Measurements from ENCODE around the gene BMP7. TPM values are rescaled to one million over a fixed set of nuclear protein-coding genes. Genes with fewer than 3 reads are reported as not detected.

The BMP7 gene
- polyA plus RNA-seq, 3 donors = 73.3 to 102 (median 94.0) TPM

DNA sequence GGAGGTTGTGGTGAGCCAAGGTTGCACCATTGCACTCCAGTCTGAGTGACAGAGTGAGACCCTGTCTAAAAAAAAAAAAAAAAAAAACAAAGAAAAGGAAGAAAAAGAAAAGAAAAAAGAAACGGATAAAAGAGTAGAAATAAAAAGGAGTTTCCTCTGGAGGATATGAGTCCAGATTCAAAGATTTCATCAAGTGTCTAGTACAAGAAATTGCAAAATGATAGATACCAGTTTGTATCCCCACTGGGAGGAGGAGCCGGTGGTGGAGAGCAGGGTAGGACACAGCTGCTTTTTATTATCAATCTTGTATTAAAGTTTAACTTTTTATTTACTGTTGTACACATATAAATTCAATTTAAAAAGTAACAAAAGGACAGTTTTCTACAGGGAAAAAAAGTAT is 113.9 kb downstream of the BMP7 start:
- DNase-seq (ENCODE audit: extremely low read depth in 1 of 11, low read depth in 9 of 11, low spot score in 4 of 11) = no peak

DNA sequence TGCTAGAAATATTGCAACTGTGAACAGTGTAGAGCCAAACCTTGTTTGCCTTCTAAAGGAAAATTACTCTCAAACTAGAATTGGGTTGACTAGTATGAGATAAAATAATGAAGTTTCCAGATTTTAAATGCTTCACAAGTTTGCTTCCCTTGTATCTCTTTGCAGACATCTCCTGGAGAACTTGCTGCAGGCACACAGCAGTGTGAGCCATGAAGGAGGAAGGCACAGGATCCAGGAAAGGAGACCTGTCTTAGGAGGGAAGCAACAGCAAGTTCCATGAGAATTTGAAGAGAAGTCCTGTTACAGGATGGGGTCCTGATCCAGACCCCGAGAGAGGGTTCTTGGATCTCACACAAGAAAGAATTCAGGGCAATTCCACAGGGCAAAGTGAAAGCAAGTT is 115.9 kb downstream of the BMP7 start:
- DNase-seq (ENCODE audit: extremely low read depth in 1 of 11, low read depth in 9 of 11, low spot score in 4 of 11) = no peak

DNA sequence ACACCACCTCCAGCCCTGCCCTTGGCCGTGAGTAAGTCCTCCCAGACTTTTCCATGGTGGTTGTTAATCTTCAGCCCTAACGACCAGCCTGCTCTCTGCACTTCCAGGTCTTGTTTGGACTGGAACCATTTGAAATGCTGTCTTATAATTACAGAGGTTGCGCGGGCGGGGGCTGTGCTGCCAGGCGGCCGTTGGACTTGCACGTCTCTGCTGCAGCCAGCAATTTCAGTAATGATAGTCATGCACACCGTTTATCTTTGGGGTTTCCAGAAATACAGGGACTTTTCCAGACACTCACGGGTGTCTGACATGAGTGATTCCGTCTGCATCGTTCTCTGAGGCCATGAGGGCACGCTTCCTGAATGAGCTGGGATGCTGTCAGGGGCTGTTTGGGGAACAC is 118.2 kb downstream of the BMP7 start:
- peak in 2 of 11 donors; percentile 25 to 46 for DNase-seq (ENCODE audit: extremely low read depth in 1 of 11, low read depth in 9 of 11, low spot score in 4 of 11)

- no peak for DNase-seq (ENCODE audit: extremely low read depth in 1 of 11, low read depth in 9 of 11, low spot score in 4 of 11)
Measured at GRCh38 chr20:57147185-57147584, 119.3 kb downstream of the BMP7 start.

- DNase-seq (ENCODE audit: extremely low read depth in 1 of 11, low read depth in 9 of 11, low spot score in 4 of 11) = no peak
Measured at GRCh38 chr20:57146155-57146554, 120.3 kb downstream of the BMP7 start.

- DNase-seq (ENCODE audit: extremely low read depth in 1 of 11, low read depth in 9 of 11, low spot score in 4 of 11) = no peak
Measured at GRCh38 chr20:57145089-57145631, 121.3 kb downstream of the BMP7 start.

DNA sequence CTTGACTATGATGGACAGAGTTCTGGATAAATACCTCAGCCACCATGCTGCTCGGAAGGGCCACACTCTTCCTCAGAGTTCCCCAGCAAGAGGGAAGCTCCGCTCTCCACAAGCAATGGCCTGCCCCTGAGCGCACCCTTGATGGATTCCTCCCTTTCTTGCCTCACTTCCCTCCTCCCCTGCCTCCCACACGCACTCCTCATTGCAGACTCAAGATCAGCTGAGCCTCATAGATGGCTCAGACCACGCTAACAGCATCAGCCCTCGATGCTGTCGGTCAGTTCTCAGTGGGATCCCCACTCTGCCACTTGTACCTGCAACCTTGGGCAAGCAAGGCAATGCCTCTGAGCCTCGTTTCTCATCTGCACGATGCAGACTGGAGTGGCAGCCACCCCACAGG is 123.3 kb downstream of the BMP7 start:
- DNase-seq (ENCODE audit: extremely low read depth in 1 of 11, low read depth in 9 of 11, low spot score in 4 of 11) = no peak

DNA sequence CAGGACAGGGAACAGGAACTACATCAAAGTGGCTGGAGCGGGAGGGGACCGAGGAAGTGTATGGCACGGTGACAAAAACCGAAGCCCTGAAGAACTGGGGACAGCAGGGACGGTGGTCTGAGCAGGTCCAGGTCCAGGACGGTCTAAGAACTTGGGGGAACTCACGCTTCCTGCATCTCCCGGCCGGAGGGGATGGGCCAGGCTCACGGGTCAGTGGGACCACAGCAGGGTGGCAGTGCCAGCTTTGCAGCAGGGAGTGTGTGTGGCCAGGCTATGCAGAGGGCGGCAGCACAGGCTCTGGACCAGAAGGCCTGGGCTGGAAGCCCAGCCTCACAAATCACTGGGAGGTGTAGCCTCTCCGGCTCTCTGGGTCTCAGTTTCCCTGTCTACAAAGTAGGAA is 123.8 kb downstream of the BMP7 start:
- no peak for DNase-seq (ENCODE audit: extremely low read depth in 1 of 11, low read depth in 9 of 11, low spot score in 4 of 11)

DNA sequence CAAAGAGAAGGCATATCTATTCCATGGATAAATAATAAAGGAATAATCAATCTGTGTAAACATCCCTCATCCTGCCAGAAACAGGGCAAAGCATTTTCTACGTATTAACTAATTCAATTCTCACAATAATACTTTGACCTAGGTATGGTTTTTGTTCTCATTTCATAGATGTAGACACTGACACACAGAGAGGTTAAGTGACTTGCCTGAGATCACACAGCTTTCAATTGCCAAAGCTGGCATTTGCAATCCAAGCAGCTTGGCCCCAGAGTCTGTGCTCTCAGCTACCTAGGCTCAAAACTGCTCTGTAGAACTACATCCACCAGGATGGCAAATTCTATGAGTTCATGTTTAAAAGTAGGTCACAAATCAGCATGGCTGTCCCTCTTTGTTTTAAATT is 124.9 kb downstream of the BMP7 start:
- no peak for DNase-seq (ENCODE audit: extremely low read depth in 1 of 11, low read depth in 9 of 11, low spot score in 4 of 11)

DNA sequence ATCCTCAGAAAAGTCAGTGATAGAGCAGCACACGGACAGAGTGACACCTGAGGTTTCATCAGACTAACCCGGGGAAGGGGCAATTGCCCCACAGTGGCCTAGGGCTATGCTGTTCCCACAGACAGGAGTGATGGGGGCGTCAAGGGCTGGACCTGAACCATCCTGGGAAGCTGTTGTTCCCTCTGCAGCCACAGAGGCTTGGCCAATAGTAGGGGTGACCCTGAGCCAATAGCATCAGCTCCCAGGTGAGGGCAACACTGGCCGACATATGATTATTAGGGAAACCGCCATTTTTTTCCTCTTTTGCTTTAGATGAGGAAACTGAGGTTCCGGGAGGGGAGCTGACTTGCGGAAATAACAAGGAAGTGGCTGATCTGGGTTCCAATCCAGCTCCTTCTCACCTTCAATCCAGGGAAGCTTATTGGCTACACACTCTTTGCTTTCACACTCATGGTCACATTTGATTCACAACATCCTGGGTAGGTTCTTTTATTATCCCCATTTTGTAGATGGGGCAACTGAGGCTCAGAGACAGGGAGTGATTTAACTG is 126.0 kb downstream of the BMP7 start:
- no peak for DNase-seq (ENCODE audit: extremely low read depth in 1 of 11, low read depth in 9 of 11, low spot score in 4 of 11)

DNA sequence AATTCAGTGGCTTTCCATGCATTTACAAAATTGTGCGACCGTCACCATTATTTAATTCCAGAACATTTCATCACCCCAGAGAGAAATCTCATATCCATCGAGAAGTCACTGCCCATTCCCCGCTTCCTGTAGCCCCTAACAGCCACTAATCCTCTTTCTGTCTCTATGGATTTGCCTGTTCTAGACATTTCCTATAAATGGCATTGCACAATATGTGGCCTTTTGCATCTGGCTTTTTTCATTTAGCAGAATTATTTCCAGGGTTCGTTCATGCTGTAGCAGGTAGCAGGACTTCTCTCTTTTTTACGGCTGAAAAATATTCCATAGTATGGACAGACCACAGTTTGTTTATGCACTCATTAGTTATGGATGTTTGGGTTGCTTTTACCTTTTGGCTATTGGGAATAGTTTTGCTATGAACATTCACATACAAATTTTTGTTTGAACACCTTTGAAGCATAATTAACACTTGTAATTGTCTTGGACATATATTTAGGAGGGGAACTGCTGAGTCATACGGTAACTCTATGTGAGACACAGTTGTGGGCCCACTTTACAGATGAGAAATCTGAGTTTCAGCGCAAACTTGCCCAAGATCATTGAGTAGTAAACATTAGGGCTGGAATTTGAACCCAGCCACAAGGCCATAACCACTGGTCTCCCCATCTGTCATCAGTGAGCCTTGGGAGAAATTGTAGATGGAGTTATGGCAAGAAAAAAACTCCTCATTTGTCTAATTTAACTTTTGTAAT is 126.9 kb downstream of the BMP7 start:
- DNase-seq (ENCODE audit: extremely low read depth in 1 of 11, low read depth in 9 of 11, low spot score in 4 of 11) = no peak

DNA sequence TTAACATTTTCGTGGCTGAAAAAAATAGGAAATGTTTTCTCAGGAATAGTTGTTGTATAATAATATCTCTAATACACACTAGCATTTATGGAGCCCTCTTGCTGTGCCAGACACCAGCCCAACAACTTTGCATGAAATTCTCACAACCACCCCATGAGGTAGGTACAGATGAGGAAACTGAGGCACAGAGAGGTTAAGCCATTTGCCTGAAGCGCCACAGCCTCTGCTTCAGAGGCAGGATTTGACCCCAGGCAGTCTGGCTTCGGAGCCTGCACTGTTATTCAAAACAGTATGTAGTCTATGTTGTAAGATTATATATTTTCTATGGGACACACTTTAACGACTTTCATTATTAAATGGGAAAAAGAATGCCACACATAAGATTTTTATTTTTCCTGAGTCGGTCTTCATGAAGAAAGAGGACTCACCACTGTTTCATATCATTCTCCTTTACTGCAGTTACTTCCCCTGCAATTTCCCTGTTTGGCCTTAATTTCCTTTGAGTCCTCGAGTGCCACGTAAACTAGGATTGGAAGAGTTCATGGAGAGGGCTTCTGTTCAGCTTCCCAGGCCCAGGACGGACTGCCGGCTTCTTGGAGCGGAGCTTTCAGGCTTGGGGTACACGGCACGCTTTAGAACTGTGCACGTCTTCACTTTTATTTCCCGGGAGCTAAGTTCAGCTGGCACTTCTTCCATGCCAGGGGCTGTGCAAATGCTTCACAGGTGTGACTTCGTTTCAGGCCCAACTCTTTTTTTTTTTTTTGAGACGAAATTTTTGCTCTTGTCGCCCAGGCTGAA is 128.0 kb downstream of the BMP7 start:
- no peak for DNase-seq (ENCODE audit: extremely low read depth in 1 of 11, low read depth in 9 of 11, low spot score in 4 of 11)

GRCh38 chr20:57137676-57138075 is 128.8 kb downstream of the BMP7 start:
- DNase-seq (ENCODE audit: extremely low read depth in 1 of 11, low read depth in 9 of 11, low spot score in 4 of 11) = no peak

DNA sequence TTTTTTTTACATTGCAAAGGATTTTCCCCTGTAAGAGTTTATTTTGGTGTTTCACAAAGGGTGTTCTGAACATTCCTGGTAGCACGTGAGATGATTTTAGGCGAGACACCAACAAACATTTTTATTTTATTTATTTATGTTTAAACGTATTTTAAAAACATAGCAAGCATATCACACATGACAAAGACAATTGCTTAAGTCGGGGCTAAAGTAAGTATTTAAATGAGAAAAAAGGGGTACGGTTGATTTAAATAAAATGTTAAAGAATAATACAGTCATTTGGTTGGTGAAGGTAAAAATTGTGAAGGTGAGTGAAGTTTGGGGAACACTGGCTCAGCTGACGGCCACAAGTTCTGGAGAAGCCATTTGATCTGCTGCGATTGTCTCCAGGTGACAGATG is 129.7 kb downstream of the BMP7 start:
- DNase-seq (ENCODE audit: extremely low read depth in 1 of 11, low read depth in 9 of 11, low spot score in 4 of 11) = no peak

DNA sequence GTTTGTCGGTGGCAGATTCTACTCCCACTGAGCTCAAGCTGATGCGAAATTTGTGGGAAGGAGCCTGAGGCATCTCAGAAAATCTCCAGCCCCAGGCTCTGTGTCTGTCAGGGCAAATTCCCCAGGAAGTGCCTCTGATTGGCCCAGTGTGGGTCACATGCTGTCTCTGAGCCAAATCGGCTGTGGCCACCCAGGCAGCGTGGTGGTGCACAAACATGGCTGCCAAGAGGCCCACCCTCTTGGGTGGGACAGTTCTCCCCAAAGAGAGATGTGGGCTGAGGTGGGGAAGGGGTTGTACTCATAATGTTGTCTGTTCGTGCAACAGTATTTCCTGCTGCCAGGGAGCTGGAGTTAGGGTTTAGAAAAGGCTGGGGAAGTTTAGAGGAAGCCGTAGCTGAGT is 130.6 kb downstream of the BMP7 start:
- no peak for DNase-seq (ENCODE audit: extremely low read depth in 1 of 11, low read depth in 9 of 11, low spot score in 4 of 11)

- no peak for DNase-seq (ENCODE audit: extremely low read depth in 1 of 11, low read depth in 9 of 11, low spot score in 4 of 11)
Measured at GRCh38 chr20:57134804-57135203, 131.6 kb downstream of the BMP7 start.

DNA sequence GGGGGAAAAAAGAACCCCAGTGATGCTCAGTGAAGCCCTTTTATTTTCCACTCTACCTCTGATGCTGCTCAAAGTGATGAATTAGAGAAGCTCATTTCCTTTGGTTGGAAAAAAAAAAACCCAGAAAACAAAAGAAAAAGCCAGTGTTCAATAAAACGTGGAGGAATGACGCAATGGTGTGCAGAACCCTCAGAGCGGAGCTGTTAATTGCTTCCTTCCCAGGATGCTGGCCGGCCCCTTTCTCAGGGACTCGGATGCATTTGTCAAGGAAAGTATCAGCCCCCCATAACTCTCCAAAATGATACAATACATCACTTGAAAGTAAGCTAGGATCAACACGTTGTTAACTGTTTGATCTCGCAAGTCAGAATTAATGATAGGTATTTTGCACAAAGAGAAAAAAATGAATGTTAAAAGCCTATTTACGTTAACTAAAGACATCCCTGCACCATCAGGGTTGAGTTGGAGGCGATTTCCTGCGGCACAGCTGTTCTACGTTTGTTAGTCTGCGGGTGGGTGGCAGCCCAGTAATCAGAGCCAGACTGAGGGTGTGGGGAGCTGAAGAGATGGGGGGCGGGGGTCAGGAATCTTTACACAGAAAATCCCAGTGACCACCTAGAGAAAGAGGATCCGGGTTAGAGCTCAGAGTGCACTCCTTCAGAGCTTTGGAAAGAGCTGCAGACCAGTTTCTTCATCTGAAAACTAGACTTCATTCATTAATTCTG is 132.4 kb downstream of the BMP7 start:
- peak in 2 of 11 donors; percentile 25 to 34 for DNase-seq (ENCODE audit: extremely low read depth in 1 of 11, low read depth in 9 of 11, low spot score in 4 of 11)

DNA sequence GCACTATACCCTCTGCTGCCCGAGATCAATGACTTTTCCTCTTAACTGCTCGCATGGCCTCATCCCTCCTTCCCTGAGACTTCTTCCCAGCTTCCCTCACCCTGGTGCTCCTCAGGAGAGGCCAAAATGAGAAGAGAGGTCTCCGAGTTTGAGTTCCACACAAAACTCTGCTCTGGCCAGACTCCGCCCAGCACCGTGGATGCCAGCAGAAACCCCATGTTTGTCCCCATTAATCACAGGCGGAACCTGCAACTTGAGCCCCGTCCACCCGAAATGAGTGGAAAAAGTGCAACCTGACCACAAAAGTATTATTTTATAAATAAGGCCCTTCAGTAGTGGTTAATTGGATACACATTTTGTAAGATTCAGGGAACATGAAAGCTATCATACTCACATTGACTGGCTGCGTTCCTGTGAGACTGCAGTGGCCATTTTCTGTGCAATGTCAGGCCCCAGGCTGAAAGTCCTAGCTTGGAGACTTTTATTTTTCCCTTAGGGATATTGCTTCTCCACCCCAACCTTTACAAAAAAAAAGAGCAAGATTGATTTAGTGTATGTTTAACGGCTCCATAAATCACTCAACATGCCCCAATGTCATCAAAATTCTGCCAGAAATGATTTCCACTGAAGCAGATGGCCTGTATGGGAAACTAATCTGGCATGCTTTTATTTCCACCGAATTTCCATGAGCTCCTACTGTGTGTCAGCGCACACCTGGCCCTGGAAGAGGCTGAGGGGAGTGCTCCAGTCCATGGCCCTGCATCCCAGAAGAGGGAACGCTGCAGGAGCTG is 134.6 kb downstream of the BMP7 start:
- no peak for DNase-seq (ENCODE audit: extremely low read depth in 1 of 11, low read depth in 9 of 11, low spot score in 4 of 11)

DNA sequence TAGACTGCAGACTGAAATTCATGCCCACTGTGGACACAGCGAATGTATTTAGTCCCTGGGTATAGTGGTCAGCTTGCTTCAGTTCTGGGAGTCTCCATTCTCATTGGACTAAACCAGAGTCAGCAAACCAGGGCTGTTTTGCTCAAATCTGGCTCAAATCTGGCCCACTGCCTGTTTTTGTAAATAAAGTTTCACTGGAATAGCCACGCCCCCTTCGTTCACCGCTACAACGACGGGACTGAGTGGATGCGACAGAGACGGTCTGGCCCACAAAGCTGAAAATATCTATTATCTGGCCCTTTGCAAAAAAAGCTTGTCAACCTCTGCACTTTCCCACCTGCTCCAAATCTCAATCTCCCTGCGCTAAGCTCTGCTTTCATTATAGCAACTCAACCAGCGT is 135.4 kb downstream of the BMP7 start:
- DNase-seq (ENCODE audit: extremely low read depth in 1 of 11, low read depth in 9 of 11, low spot score in 4 of 11) = no peak

All from renal cortex interstitium (tissue), 11 donors.